ENCODE measurements around the gene CAMSAP1.
"Not testable (repeated sequence)": the region's sequence is repeated elsewhere in the genome, so short reads cannot be mapped to it uniquely, and the experiment has no call there.

The CAMSAP1 gene

GRCh38 chr9:135921749-135922310, 14.5 kb upstream of the CAMSAP1 start:
- no peak for DNase-seq (ENCODE audit: low read depth in 2 of 2)

- DNase-seq (ENCODE audit: low read depth in 2 of 2) = no peak
Measured at GRCh38 chr9:135920973-135921585, 13.7 kb upstream of the CAMSAP1 start.

- DNase-seq (ENCODE audit: low read depth in 2 of 2) = no peak
Measured at GRCh38 chr9:135920256-135920930, 13.0 kb upstream of the CAMSAP1 start.

GRCh38 chr9:135919318-135919890, 12.1 kb upstream of the CAMSAP1 start:
- DNase-seq (ENCODE audit: low read depth in 2 of 2) = no peak

- DNase-seq (ENCODE audit: low read depth in 2 of 2) = not testable (repeated sequence)
Measured at GRCh38 chr9:135916227-135916626, 8.9 kb upstream of the CAMSAP1 start.

- DNase-seq (ENCODE audit: low read depth in 2 of 2) = no peak
Measured at GRCh38 chr9:135914921-135915320, 7.6 kb upstream of the CAMSAP1 start.

GRCh38 chr9:135911233-135911632, 3.9 kb upstream of the CAMSAP1 start:
- DNase-seq (ENCODE audit: low read depth in 2 of 2) = not testable (repeated sequence)

GRCh38 chr9:135910757-135911156, 3.4 kb upstream of the CAMSAP1 start:
- no peak for DNase-seq (ENCODE audit: low read depth in 2 of 2)

- DNase-seq (ENCODE audit: low read depth in 2 of 2) = no peak
Measured at GRCh38 chr9:135910216-135910615, 2.9 kb upstream of the CAMSAP1 start.

- no peak for DNase-seq (ENCODE audit: low read depth in 2 of 2)
Measured at GRCh38 chr9:135909371-135909770, 2.0 kb upstream of the CAMSAP1 start.

- DNase-seq (ENCODE audit: low read depth in 2 of 2) = no peak
Measured at GRCh38 chr9:135908754-135909204, 1.4 kb upstream of the CAMSAP1 start.

- no peak for DNase-seq (ENCODE audit: low read depth in 2 of 2)
Measured at GRCh38 chr9:135908093-135908753, 877 bp upstream of the CAMSAP1 start.

- no peak for DNase-seq (ENCODE audit: low read depth in 2 of 2)
Measured at GRCh38 chr9:135907006-135907430, 328 bp downstream of the CAMSAP1 start.

GRCh38 chr9:135906291-135907005, 898 bp downstream of the CAMSAP1 start:
- no peak for DNase-seq (ENCODE audit: low read depth in 2 of 2)

GRCh38 chr9:135905380-135906258, 1.7 kb downstream of the CAMSAP1 start:
- DNase-seq (ENCODE audit: low read depth in 2 of 2) = peak; percentile 60 to 64

GRCh38 chr9:135903786-135904520, 3.4 kb downstream of the CAMSAP1 start:
- no peak for DNase-seq (ENCODE audit: low read depth in 2 of 2)

- no peak for DNase-seq (ENCODE audit: low read depth in 2 of 2)
Measured at GRCh38 chr9:135903358-135903656, 4.0 kb downstream of the CAMSAP1 start.

GRCh38 chr9:135902655-135903357, 4.5 kb downstream of the CAMSAP1 start:
- no peak for DNase-seq (ENCODE audit: low read depth in 2 of 2)

- no peak for DNase-seq (ENCODE audit: low read depth in 2 of 2)
Measured at GRCh38 chr9:135901826-135902225, 5.5 kb downstream of the CAMSAP1 start.
